Measurements from ENCODE around the gene HS6ST3.
"Not testable (repeated sequence)": the region's sequence is repeated elsewhere in the genome, so short reads cannot be mapped to it uniquely, and the experiment has no call there.

HS6ST3 gene

DNA sequence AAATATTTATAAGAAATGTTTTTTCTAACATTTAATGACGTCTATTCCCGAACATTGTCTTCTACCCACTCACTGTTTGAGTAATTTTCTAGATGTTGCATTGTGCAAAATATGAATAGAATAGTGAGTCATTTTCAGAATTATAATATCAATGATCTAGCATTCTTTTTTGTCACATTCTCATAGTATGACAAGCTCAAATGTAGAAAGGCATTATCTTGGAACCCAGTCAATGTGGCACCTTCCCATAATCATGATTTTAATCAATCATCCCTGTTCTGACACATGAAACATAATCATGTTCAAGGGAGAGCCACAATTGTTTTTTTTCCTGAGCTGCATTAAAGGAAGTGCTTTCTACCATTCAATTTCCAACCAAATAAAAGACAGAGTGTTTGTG lies 638.6 kb downstream of the HS6ST3 start:
- no peak for DNase-seq (ENCODE audit: low read depth, low spot score)

- no peak for DNase-seq (ENCODE audit: low read depth, low spot score)
These were observed 640.8 kb downstream of the HS6ST3 start for GRCh38 chr13:96730676-96731075.

GRCh38 chr13:96734499-96734898 lies 644.6 kb downstream of the HS6ST3 start:
- no peak for DNase-seq (ENCODE audit: low read depth, low spot score)

DNA sequence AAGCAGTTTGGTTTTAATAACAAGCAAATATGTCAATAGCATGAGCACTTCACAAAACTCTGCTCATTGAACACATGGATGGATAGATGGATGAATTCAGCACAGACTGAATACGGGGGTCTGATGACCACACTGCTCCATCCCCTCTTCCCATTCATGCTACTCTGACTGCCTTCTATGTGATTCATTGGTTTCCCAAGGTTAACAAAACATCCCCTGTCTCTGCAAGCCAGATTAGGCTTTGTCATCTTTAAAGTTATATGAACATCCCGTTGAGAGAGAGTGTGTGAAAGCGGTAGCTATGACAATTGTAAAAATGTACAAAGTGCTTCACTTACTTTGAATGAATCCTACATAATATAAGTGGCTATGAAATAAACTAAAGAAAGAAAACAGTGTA lies 651.9 kb downstream of the HS6ST3 start:
- no peak for DNase-seq (ENCODE audit: low read depth, low spot score)

GRCh38 chr13:96743296-96744089 lies 653.6 kb downstream of the HS6ST3 start:
- DNase-seq (ENCODE audit: low read depth, low spot score), result no peak

- no peak for DNase-seq (ENCODE audit: low read depth, low spot score)
These were observed 654.7 kb downstream of the HS6ST3 start for GRCh38 chr13:96744367-96745331.

DNA sequence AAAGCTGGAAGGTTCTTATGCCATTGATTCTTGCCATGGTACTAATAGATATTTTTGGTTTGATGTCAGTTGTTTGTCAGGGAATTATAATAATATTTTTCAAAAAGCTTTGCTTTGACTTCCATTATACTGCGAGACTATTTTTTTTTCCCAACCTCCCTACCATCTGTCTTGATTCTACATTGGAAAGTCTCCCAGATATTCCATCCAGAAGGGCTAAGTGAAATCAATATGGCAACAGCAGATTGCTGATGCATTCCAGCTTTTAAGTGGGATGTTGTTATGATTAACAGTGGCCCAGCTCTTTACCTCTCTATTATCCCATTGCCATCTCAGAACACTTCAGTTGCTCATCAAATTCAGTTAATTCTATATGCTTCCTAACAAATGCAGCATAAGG lies 657.0 kb downstream of the HS6ST3 start:
- DNase-seq (ENCODE audit: low read depth, low spot score), result no peak

GRCh38 chr13:96749825-96750224 lies 659.9 kb downstream of the HS6ST3 start:
- DNase-seq (ENCODE audit: low read depth, low spot score), result no peak

GRCh38 chr13:96751089-96751488 lies 661.2 kb downstream of the HS6ST3 start:
- DNase-seq (ENCODE audit: low read depth, low spot score), result no peak

DNA sequence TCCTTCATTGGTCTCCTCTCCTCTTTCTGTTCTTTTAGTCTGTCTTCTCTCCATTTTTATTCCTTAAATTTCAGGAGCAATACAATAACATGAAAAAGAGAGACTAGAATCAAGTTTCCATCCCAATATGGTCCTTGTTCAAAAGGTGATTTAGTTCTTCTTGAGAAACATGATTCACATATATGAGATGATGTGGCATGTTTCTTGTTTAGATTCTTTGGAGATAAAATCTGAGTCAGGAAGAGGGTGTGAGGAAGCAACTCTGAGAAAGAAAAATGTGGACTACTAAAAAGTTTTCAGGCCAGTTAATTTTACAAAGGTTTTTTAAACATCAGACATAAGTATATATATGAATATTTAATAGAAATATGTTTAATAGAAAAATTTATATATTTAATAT lies 673.0 kb downstream of the HS6ST3 start:
- no peak for DNase-seq (ENCODE audit: low read depth, low spot score)

DNA sequence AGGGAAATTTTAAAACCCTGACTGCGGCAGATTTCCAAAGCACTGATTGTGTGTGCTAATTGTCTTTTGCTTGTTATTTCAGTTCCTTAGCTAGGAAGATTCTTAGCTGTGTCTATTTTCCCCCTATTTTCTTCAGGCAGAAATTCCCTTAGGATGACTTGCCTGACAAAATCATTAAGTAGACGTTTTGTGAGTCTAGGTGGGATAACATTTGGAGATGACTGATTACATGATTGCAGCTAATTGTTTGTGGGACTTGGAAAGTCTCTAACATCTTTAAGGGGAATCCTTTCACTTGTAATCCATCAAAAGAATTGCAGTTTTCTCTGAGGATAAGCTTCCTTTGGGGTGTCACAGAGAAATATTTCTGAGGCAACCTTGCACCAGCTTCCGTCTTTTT lies 676.4 kb downstream of the HS6ST3 start:
- DNase-seq (ENCODE audit: low read depth, low spot score), result no peak

- no peak for DNase-seq (ENCODE audit: low read depth, low spot score)
These were observed 678.6 kb downstream of the HS6ST3 start for GRCh38 chr13:96768524-96768923.

- no peak for DNase-seq (ENCODE audit: low read depth, low spot score)
These were observed 680.0 kb downstream of the HS6ST3 start for GRCh38 chr13:96769874-96770273.

DNA sequence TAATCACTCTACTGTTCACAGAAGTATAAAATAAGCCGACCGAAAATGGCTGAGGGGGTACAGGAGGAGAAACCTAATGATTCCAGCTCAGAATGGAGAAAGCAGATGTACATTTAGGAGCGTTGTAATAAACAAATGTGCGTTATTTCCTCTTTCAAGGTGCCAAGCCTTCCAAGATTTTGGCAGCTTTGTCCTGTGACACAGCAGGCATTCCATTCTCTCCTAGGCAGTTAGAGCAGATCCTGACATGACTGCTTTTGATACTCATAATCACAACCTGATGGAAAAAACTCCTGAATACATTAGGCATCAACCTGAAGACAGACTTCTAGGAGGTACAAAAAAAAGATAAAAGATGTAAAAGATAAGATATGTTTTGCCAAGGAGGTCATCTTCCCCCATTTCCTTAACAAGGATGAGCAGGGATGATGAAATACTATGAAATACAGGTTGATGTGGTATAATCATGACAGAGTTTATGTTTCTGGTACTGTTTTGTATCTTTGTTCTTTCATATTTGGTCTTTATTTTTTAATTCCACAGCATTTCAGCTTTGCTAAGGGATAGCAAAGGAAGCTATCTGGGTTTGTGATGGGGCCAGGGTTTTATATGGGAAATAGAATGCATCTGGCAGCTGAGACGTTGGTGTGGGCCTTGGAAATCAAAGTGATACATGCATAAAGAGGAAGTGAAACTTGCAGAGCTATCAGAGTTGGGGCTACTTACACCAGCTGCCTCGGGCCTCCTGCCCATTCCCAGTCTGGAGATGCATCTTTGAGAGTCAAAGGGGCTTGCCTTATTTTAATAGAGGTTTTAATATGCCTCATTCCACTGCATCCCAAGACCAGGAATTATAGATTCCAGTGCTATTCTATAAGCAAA lies 681.8 kb downstream of the HS6ST3 start:
- no peak for DNase-seq (ENCODE audit: low read depth, low spot score)

DNA sequence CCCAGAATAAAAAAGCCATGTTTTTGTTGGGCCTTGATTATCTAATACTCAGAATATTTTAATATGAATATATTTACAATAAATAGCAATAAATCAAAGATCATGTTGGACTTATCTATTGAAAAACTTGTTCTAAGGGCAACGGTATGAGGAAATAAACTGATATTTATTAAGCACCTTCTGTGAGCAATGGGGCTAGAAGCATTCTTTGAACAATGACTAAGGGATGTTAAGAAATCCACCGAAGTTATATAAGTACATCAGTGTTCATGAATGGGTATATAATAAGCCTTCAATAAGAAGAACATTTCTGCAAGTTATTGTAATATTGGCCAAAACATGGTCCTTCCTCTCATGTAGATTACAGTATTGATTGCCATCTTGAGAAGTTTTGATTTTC lies 682.5 kb downstream of the HS6ST3 start:
- no peak for DNase-seq (ENCODE audit: low read depth, low spot score)

- not testable (repeated sequence) for DNase-seq (ENCODE audit: low read depth, low spot score)
These were observed 688.4 kb downstream of the HS6ST3 start for GRCh38 chr13:96778302-96778701.

GRCh38 chr13:96779691-96780090 lies 689.8 kb downstream of the HS6ST3 start:
- no peak for DNase-seq (ENCODE audit: low read depth, low spot score)

DNA sequence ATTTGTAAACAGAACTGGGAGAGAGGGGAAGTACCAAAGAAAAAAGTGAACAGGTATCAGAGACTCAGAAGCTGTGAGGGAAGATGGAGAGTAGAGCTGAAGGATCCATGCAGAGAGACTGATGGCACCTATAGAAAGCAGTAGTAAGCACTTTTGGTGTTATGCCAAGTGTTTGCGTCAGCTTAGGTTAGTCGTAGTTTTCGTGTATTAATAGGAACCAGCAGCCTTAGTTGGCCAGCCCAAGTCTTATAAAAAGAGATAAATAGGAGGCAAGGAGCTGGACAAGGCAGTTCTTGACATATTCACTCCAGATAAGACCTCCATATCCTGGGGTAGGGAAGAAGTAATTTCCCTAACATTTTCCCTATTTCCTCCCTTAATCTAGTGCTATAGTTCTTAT lies 690.2 kb downstream of the HS6ST3 start:
- DNase-seq (ENCODE audit: low read depth, low spot score), result no peak

DNA sequence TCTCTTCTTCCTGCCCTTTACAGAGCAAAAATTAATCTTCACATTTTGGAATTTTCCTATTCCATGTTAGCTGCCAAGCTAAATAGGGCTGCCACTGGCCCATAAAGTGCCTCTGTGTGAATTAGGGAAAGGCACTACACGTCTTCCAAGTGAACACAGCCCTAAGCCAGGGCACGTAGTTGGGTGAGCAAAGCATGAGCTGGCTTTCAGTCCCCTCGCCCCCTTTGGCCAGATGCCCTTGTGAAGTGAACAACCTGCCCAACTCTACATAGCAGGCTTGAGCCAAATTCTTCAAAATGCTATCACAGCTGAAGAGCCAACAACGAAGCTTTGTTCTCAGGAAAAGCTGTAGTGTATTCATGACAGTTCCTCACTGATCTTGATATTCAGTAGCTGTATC lies 691.2 kb downstream of the HS6ST3 start:
- no peak for DNase-seq (ENCODE audit: low read depth, low spot score)

GRCh38 chr13:96782186-96782585 lies 692.3 kb downstream of the HS6ST3 start:
- DNase-seq (ENCODE audit: low read depth, low spot score), result no peak

GRCh38 chr13:96783057-96783456 lies 693.1 kb downstream of the HS6ST3 start:
- DNase-seq (ENCODE audit: low read depth, low spot score), result no peak

DNA sequence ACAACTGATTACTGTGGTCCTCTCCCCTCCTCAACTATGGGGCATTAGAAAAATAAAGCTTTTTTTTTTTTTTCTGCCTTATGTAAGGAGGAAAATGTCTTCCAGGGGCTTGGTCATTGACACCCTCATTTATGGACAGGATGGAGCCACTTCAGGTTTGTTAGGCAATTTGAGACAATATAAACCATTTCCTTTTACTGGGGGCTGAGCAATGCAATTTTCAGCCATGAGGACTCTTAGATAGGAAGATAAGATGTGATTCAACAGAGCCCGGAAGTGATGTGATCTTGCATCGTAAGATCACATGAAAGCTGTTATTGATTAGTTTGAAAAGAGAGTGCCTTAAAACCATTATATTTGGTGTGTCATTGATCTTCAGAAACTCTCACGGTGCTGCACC lies 693.6 kb downstream of the HS6ST3 start:
- no peak for DNase-seq (ENCODE audit: low read depth, low spot score)
